A673 (cell line): Measurements from ENCODE around the gene CRIP3.

Experiments used
- CTCF ChIP-seq: fragments of 300-800, 200-600 bp; sonication (generic); conservative IDR thresholded peaks from 2 replicates; pipeline ENCODE4 v1.5.1; 2017; ENCODE audit warnings: low read depth, mild to moderate bottlenecking, antibody characterized with exemption, low read length, moderate library complexity, mixed read lengths
- EZH2 ChIP-seq: fragments of 200-600 bp; sonication (generic); IDR thresholded peaks from 2 replicates; pipeline ENCODE4 v1.6.1; 2017; ENCODE audit warnings: borderline replicate concordance, low read depth, mild to moderate bottlenecking, mixed read lengths, antibody characterized with exemption, low read length; ENCODE audit not compliant: poor library complexity, severe bottlenecking

- TF ChIP-seq CTCF (no peak), EZH2 (no peak)
Observed at GRCh38 chr6:43271103-43271815, 37.4 kb downstream of the CRIP3 start.
